ENCODE data around the gene COL2A1.
A peak's percentile ranks its signal among the peaks of the same experiment; 100 is the strongest.

Gene COL2A1

GRCh38 chr12:48004053-48004941 lies at the start of gene COL2A1:
Gene COL2A1, minus strand, starts transcription at chr12:48004476. Its CDS starts 155 bp downstream, at chr12:48004321.
- intact Hi-C loops (cut with DNase I) = no loop called here

GRCh38 chr12:48053883-48054282 lies 49.6 kb upstream of the COL2A1 start:
- intact Hi-C loops (cut with DNase I) = no loop called here
- no peak for DNase-seq

More at GRCh38 chr12:48004053-48004941, at the start of gene COL2A1:
- DNase-seq = peak in 1 of 10 donors; percentile 79

GRCh38 chr12:48053122-48053521 lies 48.8 kb upstream of the COL2A1 start:
- intact Hi-C loops (cut with DNase I) = no loop called here
- DNase-seq = no peak

DNA sequence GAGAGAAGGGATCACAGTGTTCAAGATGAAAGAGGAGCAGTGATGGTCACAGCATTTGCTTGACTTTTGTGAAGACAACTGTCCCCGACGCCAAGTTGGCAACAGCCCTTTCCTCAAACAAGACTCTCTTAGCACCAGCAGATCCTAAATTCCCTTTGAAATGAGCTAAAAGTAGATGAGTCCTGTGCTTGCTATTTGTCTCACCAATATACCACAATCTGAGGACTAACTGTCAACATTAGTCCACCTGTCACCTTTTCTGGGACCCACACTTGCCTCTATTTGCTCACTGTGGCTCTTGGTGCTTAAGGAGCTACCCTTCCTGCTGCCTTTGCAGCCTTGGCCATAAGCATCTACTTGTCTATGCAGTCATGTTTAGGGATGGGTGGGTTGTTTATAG lies 47.4 kb upstream of the COL2A1 start:
- DNase-seq = no peak
- intact Hi-C loops (cut with DNase I) = no loop called here

- intact Hi-C loops (cut with DNase I) = no loop called here
- DNase-seq = no peak
These were observed 45.9 kb upstream of the COL2A1 start for GRCh38 chr12:48050174-48050573.

- intact Hi-C loops (cut with DNase I) = no loop called here
- DNase-seq = no peak
These were observed 41.8 kb upstream of the COL2A1 start for GRCh38 chr12:48045965-48046518.

GRCh38 chr12:48045061-48045846 lies 41.0 kb upstream of the COL2A1 start:
- DNase-seq = no peak
- intact Hi-C loops (cut with DNase I) = no loop called here

DNA sequence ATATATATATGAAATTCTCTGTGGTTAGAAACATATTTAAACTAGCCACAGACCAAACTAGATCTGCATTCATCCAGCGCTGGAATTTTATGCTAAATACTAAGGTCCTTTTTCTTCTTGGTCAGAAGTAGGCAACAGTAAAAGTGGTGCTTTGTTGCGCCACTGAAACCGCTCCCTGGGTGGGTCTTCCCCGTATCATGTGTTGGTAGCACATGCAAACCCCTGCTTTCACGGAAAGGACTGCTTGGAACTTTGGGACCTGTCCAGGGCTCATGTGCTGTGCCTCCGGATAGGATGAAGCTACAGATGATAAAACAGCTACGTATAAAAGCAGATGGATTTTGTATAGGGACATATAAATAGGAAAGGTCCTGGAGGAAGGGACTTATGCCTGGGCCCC lies 40.1 kb upstream of the COL2A1 start:
- DNase-seq = no peak
- intact Hi-C loops (cut with DNase I) = no loop called here

DNA sequence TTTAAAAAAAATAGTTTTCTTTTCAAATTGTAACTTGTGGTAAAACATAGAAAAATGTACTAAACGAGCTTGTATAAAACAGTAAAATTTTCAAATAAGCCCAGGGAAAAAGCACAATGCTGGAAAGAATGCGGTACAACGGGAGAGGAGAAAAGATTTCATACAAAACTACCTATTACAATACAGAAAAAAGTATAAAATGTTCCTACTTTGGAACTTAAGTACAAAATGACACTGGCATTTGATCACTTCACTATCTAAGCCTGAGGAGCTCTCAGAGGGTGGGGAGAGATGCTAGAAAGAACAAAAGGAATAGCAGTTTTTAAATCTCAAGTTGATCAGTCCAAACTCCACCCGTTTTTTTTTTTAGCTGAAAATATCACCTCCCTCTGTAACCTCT lies 39.5 kb upstream of the COL2A1 start:
- intact Hi-C loops (cut with DNase I) = no loop called here
- DNase-seq = no peak

GRCh38 chr12:48041591-48042423 lies 37.5 kb upstream of the COL2A1 start:
- DNase-seq = no peak
- intact Hi-C loops (cut with DNase I) = no loop called here

GRCh38 chr12:48040354-48040753 lies 36.1 kb upstream of the COL2A1 start:
- no peak for DNase-seq
- intact Hi-C loops (cut with DNase I) = no loop called here

- no peak for DNase-seq
- intact Hi-C loops (cut with DNase I) = no loop called here
These were observed 34.9 kb upstream of the COL2A1 start for GRCh38 chr12:48039151-48039550.

- intact Hi-C loops (cut with DNase I) = no loop called here
- no peak for DNase-seq
These were observed 33.8 kb upstream of the COL2A1 start for GRCh38 chr12:48038085-48038484.

- intact Hi-C loops (cut with DNase I) = no loop called here
- no peak for DNase-seq
These were observed 33.1 kb upstream of the COL2A1 start for GRCh38 chr12:48037267-48037915.

DNA sequence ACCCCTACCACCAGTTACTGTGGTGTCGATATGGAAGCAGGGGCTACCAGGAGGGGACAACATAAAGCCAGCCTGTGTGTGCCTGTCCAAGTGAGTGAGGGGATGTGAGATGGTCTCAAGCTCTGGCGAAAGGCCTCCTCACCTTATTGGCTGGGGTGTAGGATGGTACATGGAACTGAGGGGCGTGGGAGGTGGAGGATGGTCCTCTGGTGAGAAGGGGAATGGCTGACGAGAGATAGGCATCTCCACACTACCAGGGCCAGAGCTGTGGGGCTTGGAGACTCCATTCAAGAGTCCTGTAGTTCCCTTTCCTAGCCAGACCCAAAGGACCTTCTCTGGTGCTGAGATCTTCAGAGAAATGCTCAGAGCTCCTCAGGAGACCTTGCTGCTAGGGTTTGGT lies 32.5 kb upstream of the COL2A1 start:
- intact Hi-C loops (cut with DNase I) = no loop called here
- DNase-seq = no peak

GRCh38 chr12:48034835-48035805 lies 30.8 kb upstream of the COL2A1 start:
- DNase-seq = no peak
- intact Hi-C loops (cut with DNase I) = no loop called here

DNA sequence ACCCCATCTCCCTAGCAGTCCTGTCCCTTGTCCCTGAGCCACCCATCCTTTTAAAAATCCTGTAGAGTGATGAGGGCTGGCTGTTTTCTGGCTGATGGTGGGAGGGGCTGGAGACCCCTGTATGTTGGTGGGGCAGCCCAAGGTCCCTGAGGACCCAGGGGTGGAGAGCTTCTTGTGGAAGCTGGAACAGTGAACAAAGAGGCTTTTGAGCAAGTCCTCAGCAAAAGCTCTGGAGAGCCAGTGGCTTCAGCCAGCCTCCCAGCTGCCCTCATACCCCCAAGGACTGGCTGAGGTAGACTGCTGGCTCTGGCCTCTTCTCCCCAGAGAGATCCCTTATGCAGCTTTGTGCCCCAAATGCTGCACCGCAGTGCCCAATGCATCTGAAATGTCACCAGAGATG lies 29.2 kb upstream of the COL2A1 start:
- intact Hi-C loops (cut with DNase I) = no loop called here
- DNase-seq = no peak

DNA sequence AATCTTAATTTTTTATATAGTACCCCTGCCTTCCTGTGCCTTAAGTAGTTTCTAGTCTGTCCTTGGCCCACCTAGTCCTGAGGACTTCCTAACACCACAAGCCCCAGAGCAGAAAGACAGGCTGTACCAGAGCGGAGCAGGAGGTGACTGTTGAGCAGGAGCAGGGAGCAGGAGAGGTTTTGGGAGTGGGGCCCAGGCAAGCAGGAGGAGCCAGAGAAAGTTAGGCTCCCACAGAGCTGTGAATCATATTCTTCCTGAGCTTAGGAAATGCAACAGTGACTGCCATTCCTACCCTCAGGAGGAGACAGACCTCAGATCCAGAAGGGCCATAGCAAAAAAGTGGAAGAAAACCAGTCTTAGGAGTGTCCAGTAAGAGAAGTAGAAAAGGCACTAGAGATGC lies 28.3 kb upstream of the COL2A1 start:
- intact Hi-C loops (cut with DNase I) = no loop called here
- DNase-seq = no peak

Data from posterior cingulate gyrus (tissue), 11 donors.